GM20431 (cell line): Measurements from ENCODE around the gene UBN1.

Experiments used
- in situ Hi-C: fragments of 300-500 bp; cut with MseI, MboI; formaldehyde crosslinking; loops from one replicate; pipeline ENCODE4 v1.15.0; 2020; ENCODE audit warnings: low sequenced_read_pairs; ENCODE audit not compliant: unreplicated experiment

The UBN1 gene

GRCh38 chr16:4814542-4815173, 32.6 kb upstream of the UBN1 start:
- in situ Hi-C loops, result no loop called here

- in situ Hi-C loops, result no loop called here
Measured at GRCh38 chr16:4820652-4821051, 26.6 kb upstream of the UBN1 start.

- in situ Hi-C loops, result no loop called here
Measured at GRCh38 chr16:4825196-4825595, 22.1 kb upstream of the UBN1 start.

GRCh38 chr16:4826526-4826925, 20.8 kb upstream of the UBN1 start:
- in situ Hi-C loops, result no loop called here

- in situ Hi-C loops, result no loop called here
Measured at GRCh38 chr16:4826980-4827379, 20.3 kb upstream of the UBN1 start.

- in situ Hi-C loops, result no loop called here
Measured at GRCh38 chr16:4828567-4829321, 18.5 kb upstream of the UBN1 start.

GRCh38 chr16:4830408-4830807, 16.9 kb upstream of the UBN1 start:
- in situ Hi-C loops, result no loop called here

- in situ Hi-C loops, result no loop called here
Measured at GRCh38 chr16:4831616-4832015, 15.7 kb upstream of the UBN1 start.

- in situ Hi-C loops, result no loop called here
Measured at GRCh38 chr16:4832698-4833343, 14.5 kb upstream of the UBN1 start.

GRCh38 chr16:4833584-4833983, 13.7 kb upstream of the UBN1 start:
- in situ Hi-C loops, result no loop called here

- in situ Hi-C loops, result no loop called here
Measured at GRCh38 chr16:4836727-4837126, 10.6 kb upstream of the UBN1 start.

- in situ Hi-C loops, result no loop called here
Measured at GRCh38 chr16:4837733-4838501, 9.4 kb upstream of the UBN1 start.

- in situ Hi-C loops, result no loop called here
Measured at GRCh38 chr16:4839942-4840341, 7.3 kb upstream of the UBN1 start.

- in situ Hi-C loops, result no loop called here
Measured at GRCh38 chr16:4840984-4841383, 6.3 kb upstream of the UBN1 start.

GRCh38 chr16:4846503-4846900, 779 bp upstream of the UBN1 start:
- in situ Hi-C loops, result no loop called here

GRCh38 chr16:4847774-4848587, 700 bp downstream of the UBN1 start:
- in situ Hi-C loops, result no loop called here

- in situ Hi-C loops, result no loop called here
Measured at GRCh38 chr16:4850211-4850610, 2.9 kb downstream of the UBN1 start.

- in situ Hi-C loops, result no loop called here
Measured at GRCh38 chr16:4852221-4852872, 5.1 kb downstream of the UBN1 start.

- in situ Hi-C loops, result no loop called here
Measured at GRCh38 chr16:4855371-4855770, 8.1 kb downstream of the UBN1 start.
